H9 (cell line): ENCODE data around the gene CCDC27. TPM values are rescaled to one million over a fixed set of nuclear protein-coding genes. Genes with fewer than 3 reads are reported as not detected.

Experiments used
- DNase-seq: peaks from one replicate; pipeline ENCODE4 v3.0.0-alpha.2; 2017
- H2AFZ ChIP-seq: one replicate; pipeline ENCODE4 v1.6.1; 2013; ENCODE audit warnings: mild to moderate bottlenecking, low read length, control low read depth, moderate library complexity
- H2AK5ac ChIP-seq: 2 replicates; pipeline ENCODE4 v1.6.1; 2013; ENCODE audit warnings: low read length, control low read depth, mixed read lengths; ENCODE audit not compliant: insufficient read length
- H2BK120ac ChIP-seq: one replicate; pipeline ENCODE4 v1.6.1; 2013; ENCODE audit warnings: low read depth, mild to moderate bottlenecking, low read length, control low read depth, inconsistent platforms; ENCODE audit not compliant: poor library complexity, severe bottlenecking
- H2BK12ac ChIP-seq: 2 replicates; pipeline ENCODE4 v1.6.1; 2013; ENCODE audit warnings: low read length, control low read depth, mixed read lengths, low read depth; ENCODE audit not compliant: insufficient read length
- H2BK15ac ChIP-seq: 2 replicates; pipeline ENCODE4 v1.6.1; 2013; ENCODE audit warnings: low read depth, low read length, control low read depth
- H2BK20ac ChIP-seq: one replicate; pipeline ENCODE4 v1.6.1; 2013; ENCODE audit warnings: low read depth, mild to moderate bottlenecking, low read length, control low read depth, inconsistent platforms; ENCODE audit not compliant: poor library complexity, severe bottlenecking
- H2BK5ac ChIP-seq: 2 replicates; pipeline ENCODE4 v1.6.1; 2013; ENCODE audit warnings: low read length, control low read depth, mixed read lengths; ENCODE audit not compliant: insufficient read length
- H3K14ac ChIP-seq: 2 replicates; pipeline ENCODE4 v1.6.1; 2013; ENCODE audit warnings: low read length, control low read depth; ENCODE audit not compliant: insufficient read depth
- H3K18ac ChIP-seq: 2 replicates; pipeline ENCODE4 v1.6.1; 2013; ENCODE audit warnings: low read depth, mild to moderate bottlenecking, mixed read lengths, low read length, control low read depth; ENCODE audit not compliant: insufficient read length
- H3K23ac ChIP-seq: 2 replicates; pipeline ENCODE4 v1.6.1; 2013; ENCODE audit warnings: low read length, control low read depth, mixed read lengths, low read depth; ENCODE audit not compliant: insufficient read length
- H3K23me2 ChIP-seq: 2 replicates; pipeline ENCODE4 v1.6.1; 2013; ENCODE audit warnings: low read depth, mild to moderate bottlenecking, mixed read lengths, low read length, control low read depth; ENCODE audit not compliant: insufficient read length, poor library complexity, severe bottlenecking
- H3K27ac ChIP-seq: 2 replicates; pipeline ENCODE4 v1.5.1; 2013; ENCODE audit warnings: low read length, control low read depth, mixed read lengths, low read depth; ENCODE audit not compliant: insufficient read length
- H3K27me3 ChIP-seq: 2 replicates; pipeline ENCODE4 v1.6.1; 2013; ENCODE audit warnings: low read length, control low read depth, inconsistent platforms; ENCODE audit not compliant: insufficient read depth
- H3K4ac ChIP-seq: 2 replicates; pipeline ENCODE4 v1.6.1; 2013; ENCODE audit warnings: low read depth, mild to moderate bottlenecking, control low read depth, inconsistent platforms, low read length, moderate library complexity
- H3K4me1 ChIP-seq: 2 replicates; pipeline ENCODE4 v1.6.1; 2013; ENCODE audit warnings: low read length, control low read depth, inconsistent platforms; ENCODE audit not compliant: insufficient read depth
- H3K4me2 ChIP-seq: 2 replicates; pipeline ENCODE4 v1.6.1; 2013; ENCODE audit warnings: low read length, control low read depth, mixed read lengths; ENCODE audit not compliant: insufficient read length, insufficient read depth
- H3K56ac ChIP-seq: 2 replicates; pipeline ENCODE4 v1.6.1; 2013; ENCODE audit warnings: low read depth, mild to moderate bottlenecking, mixed read lengths, low read length, control low read depth; ENCODE audit not compliant: insufficient read length
- H3K79me1 ChIP-seq: 2 replicates; pipeline ENCODE4 v1.6.1; 2013; ENCODE audit warnings: low read depth, mild to moderate bottlenecking, moderate library complexity, low read length, control low read depth, inconsistent platforms; ENCODE audit not compliant: insufficient read depth, poor library complexity, severe bottlenecking
- H3K79me2 ChIP-seq: 2 replicates; pipeline ENCODE4 v1.6.1; 2013; ENCODE audit warnings: low read length, control low read depth, inconsistent platforms; ENCODE audit not compliant: insufficient read depth
- H3K9ac ChIP-seq: 2 replicates; pipeline ENCODE4 v1.6.1; 2013; ENCODE audit warnings: low read length, control low read depth, mixed read lengths; ENCODE audit not compliant: insufficient read length; ENCODE audit errors: extremely low read depth
- H3K9me3 ChIP-seq: one replicate; pipeline ENCODE4 v1.6.1; 2013; ENCODE audit warnings: low read depth, low read length, inconsistent platforms; ENCODE audit not compliant: control insufficient read depth
- H3T11ph ChIP-seq: one replicate; pipeline ENCODE4 v1.6.1; 2013; ENCODE audit warnings: mild to moderate bottlenecking, low read length, control low read depth, inconsistent platforms
- H4K20me1 ChIP-seq: one replicate; pipeline ENCODE4 v1.6.1; 2013; ENCODE audit not compliant: control insufficient read depth, insufficient read length, insufficient read depth
- H4K5ac ChIP-seq: 2 replicates; pipeline ENCODE4 v1.6.1; 2013; ENCODE audit warnings: low read depth, mild to moderate bottlenecking, mixed read lengths, low read length, control low read depth; ENCODE audit not compliant: insufficient read length
- H4K8ac ChIP-seq: replicated peaks from 2 replicates; pipeline ENCODE4 v1.6.1; 2013; ENCODE audit warnings: low read length, control low read depth, mixed read lengths, low read depth; ENCODE audit not compliant: insufficient read length
- H4K91ac ChIP-seq: 2 replicates; pipeline ENCODE4 v1.6.1; 2013; ENCODE audit warnings: low read depth, mild to moderate bottlenecking, moderate library complexity, mixed read lengths, low read length, control low read depth; ENCODE audit not compliant: insufficient read length
- H3K27ac Mint-ChIP-seq, 3 experiments: 2 replicates in 2 of 3; 3 replicates in 1 of 3; pipeline ENCODE4 v1.8.0; 2020 to 2021; ENCODE audit warnings: mixed read lengths in 3 of 3, mild to moderate bottlenecking in 1 of 3, moderate library complexity in 1 of 3
- H3K27me3 Mint-ChIP-seq: 2 replicates; pipeline ENCODE4 v1.8.0; 2021; ENCODE audit warnings: low read depth, mild to moderate bottlenecking, moderate library complexity, mixed read lengths
- H3K36me3 Mint-ChIP-seq, 3 experiments: 2 replicates in 2 of 3; 3 replicates in 1 of 3; pipeline ENCODE4 v1.8.0; 2020 to 2021; ENCODE audit warnings: low read depth in 3 of 3, mixed read lengths in 3 of 3; ENCODE audit not compliant: insufficient read depth in 1 of 3
- H3K4me1 Mint-ChIP-seq, 2 experiments: 2 replicates each; pipeline ENCODE4 v1.8.0; 2020; ENCODE audit warnings: mixed read lengths in 2 of 2
- H3K4me3 Mint-ChIP-seq, 2 experiments: 2 replicates in 1 of 2; 3 replicates in 1 of 2; pipeline ENCODE4 v1.8.0; 2020 to 2021; ENCODE audit warnings: mild to moderate bottlenecking in 2 of 2, mixed read lengths in 2 of 2, moderate library complexity in 1 of 2
- H3K9me3 Mint-ChIP-seq, 2 experiments: 2 replicates in 1 of 2; 3 replicates in 1 of 2; pipeline ENCODE4 v1.8.0; 2020; ENCODE audit warnings: mild to moderate bottlenecking in 2 of 2, mixed read lengths in 2 of 2, moderate library complexity in 1 of 2
- CTCF ChIP-seq: fragments of 200-600 bp; sonication (generic); conservative IDR thresholded peaks from 3 replicates; pipeline ENCODE4 v1.8.0; 2021; ENCODE audit warnings: antibody characterized with exemption, mild to moderate bottlenecking
- WGBS: extraction: QIAGEN DNeasy Blood & Tissue Kit; methylation state at CpG from one replicate; pipeline ENCODE4 v1.1.7; 2013; ENCODE audit warnings: missing lambda C conversion rate, low lambda C conversion rate, mixed read lengths; ENCODE audit not compliant: insufficient read length; ENCODE audit errors: extremely low coverage; 5-methylcytosine and 5-hydroxymethylcytosine counted together
- total RNA-seq: library from RNA; stranded (reverse); gene quantifications from 2 replicates; pipeline ENCODE4 v1.2.1, GENCODE V29; 2021

CCDC27 gene
- total RNA-seq, 1 experiment from 2014 or later = not detected

- Histone ChIP-seq H3K56ac (no peak overlapping the region), H4K8ac (no peak overlapping the region), H3K23ac (no peak overlapping the region), H2AFZ (no peak overlapping the region), H3K9me3 (no peaks in the 10 kb centered on the region), H2BK15ac (no peak overlapping the region), H3K14ac (no peak overlapping the region), H3K27me3 (no peaks in the 10 kb centered on the region), H3K9ac (no peak overlapping the region), H3K23me2 (peaks cover 11% of the 10 kb centered on the region), H4K5ac (no peak overlapping the region), H2BK120ac (no peak overlapping the region), H3K4ac (no peak overlapping the region), H2BK5ac (no peak overlapping the region), H2BK12ac (no peak overlapping the region), H4K20me1 (no peaks in the 10 kb centered on the region), H2AK5ac (no peak overlapping the region), H4K91ac (no peak overlapping the region), H3T11ph (no peak overlapping the region), H2BK20ac (no peak overlapping the region), H3K4me2 (no peak overlapping the region), H3K4me1 (no peaks in the 10 kb centered on the region; the same call in 1 of the 2 replicates), H3K18ac (no peak overlapping the region), H3K27ac (no peak overlapping the region), H3K79me2 (no peaks in the 10 kb centered on the region), H3K79me1 (no peaks in the 10 kb centered on the region)
- H3K36me3 Mint-ChIP-seq = peaks cover 0 to 4% (median 0%) of the 10 kb centered on the region in 3 experiments; a peak in 2 of 7 replicates
- H3K4me1 Mint-ChIP-seq = peaks cover 13 to 31% of the 10 kb centered on the region in 2 experiments
- H3K9me3 Mint-ChIP-seq = 0 out of 5 replicates have a peak, but pooled peaks cover 0 to 1% of the 10 kb centered on the region in 2 experiments
- H3K27me3 Mint-ChIP-seq = peaks cover 15% of the 10 kb centered on the region
- peak overlapping the region in 1 of 2 experiments; percentile 73; a peak in 1 of 5 replicates for H3K4me3 Mint-ChIP-seq
- peak overlapping the region in 1 of 3 experiments; percentile 22; a peak in 1 of 7 replicates for H3K27ac Mint-ChIP-seq
- DNase-seq = no peak
- no peak for TF ChIP-seq CTCF
- no CpG with 5 or more reads among the region's 16 CpGs for WGBS
Measured at GRCh38 chr1:3773572-3774275, 21.5 kb downstream of the CCDC27 start.
